Stimulated activated CD4-positive, alpha-beta T cell treated with anti-CD3 and anti-CD28 coated beads, Interleukin-2, amount 100 ng/mL, for 24 hours (primary cell): ENCODE results near the gene PCBP3.

Source experiments
- DNase-seq, 2 donors: peaks; one replicate each; pipeline ENCODE4 v3.0.0-alpha.2; 2020

PCBP3 gene

GRCh38 chr21:45989355-45990048 lies 346.0 kb downstream of the PCBP3 start:
- no peak for DNase-seq

- no peak for DNase-seq
These were observed 346.7 kb downstream of the PCBP3 start for GRCh38 chr21:45990049-45990711.

- DNase-seq, result no peak
These were observed 347.4 kb downstream of the PCBP3 start for GRCh38 chr21:45990741-45991605.

GRCh38 chr21:45991606-45992300 lies 348.2 kb downstream of the PCBP3 start:
- DNase-seq, result no peak
